Erythroblast (primary cell): Measurements from ENCODE around the gene UGT1A10.

ENCODE experiments used
- DNase-seq, 2 experiments: peaks; one replicate each; lab custom pipeline; 2025; lab: John Stamatoyannopoulos, UW
- GATA1 ChIP-seq: IDR thresholded peaks from 2 replicates; pipeline ENCODE4 v1.6.1; 2011; ENCODE audit warnings: low read depth, mild to moderate bottlenecking, control low read depth, low read length, moderate library complexity
- POLR2A ChIP-seq: IDR thresholded peaks from 2 replicates; pipeline ENCODE4 v1.6.1; 2011; ENCODE audit warnings: mild to moderate bottlenecking, low read length

Gene UGT1A10

DNA sequence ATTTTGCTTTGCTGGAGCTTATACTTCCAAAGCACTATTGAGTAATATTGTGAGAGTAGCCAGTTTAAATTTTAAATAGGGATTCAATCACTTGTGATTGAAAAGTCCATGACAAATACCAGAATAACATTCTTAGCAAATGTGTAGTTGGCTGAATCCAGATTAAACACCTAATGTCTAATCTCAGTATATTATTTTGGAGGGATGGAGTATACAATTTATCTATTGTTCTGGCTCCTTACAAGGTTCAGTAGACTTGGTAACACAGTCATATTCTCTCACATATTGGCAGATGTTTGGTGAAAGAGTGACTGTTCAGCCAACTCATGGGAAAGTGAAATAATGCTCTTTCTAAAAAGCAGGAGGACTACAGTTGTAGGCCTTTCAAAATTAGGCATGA is 37.6 kb downstream of the UGT1A10 start:
- TF ChIP-seq POLR2A (no peak), GATA1 (no peak)
- DNase-seq: no peak

GRCh38 chr2:233674314-233674713 is 38.1 kb downstream of the UGT1A10 start:
- DNase-seq: no peak
- TF ChIP-seq GATA1 (no peak), POLR2A (no peak)

DNA sequence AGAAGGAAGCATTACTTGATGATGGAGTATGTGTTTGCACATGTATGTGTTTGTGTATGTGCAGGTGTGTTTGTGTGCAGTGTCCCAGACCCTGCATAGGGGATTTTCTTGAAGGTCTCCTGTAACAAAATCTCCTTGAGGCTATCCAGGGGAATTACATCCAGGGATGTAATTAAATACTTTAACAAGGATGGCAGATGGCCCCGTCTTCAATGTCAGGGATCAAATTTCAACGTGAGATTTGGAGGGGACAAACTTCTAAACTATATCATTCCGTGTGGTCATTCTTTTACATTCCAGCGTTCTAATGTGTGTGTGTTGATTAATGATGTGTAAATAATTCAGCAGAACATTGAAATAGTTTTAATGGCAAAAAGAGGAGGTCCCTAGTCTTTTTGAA is 38.7 kb downstream of the UGT1A10 start:
- no peak for TF ChIP-seq POLR2A
- no peak for TF ChIP-seq GATA1
- DNase-seq: no peak

- TF ChIP-seq GATA1 (no peak), POLR2A (no peak)
- DNase-seq: no peak
These were observed 39.8 kb downstream of the UGT1A10 start for GRCh38 chr2:233676046-233676445.

GRCh38 chr2:233679196-233679595 is 42.9 kb downstream of the UGT1A10 start:
- TF ChIP-seq GATA1 (no peak), POLR2A (no peak)
- no peak for DNase-seq

DNA sequence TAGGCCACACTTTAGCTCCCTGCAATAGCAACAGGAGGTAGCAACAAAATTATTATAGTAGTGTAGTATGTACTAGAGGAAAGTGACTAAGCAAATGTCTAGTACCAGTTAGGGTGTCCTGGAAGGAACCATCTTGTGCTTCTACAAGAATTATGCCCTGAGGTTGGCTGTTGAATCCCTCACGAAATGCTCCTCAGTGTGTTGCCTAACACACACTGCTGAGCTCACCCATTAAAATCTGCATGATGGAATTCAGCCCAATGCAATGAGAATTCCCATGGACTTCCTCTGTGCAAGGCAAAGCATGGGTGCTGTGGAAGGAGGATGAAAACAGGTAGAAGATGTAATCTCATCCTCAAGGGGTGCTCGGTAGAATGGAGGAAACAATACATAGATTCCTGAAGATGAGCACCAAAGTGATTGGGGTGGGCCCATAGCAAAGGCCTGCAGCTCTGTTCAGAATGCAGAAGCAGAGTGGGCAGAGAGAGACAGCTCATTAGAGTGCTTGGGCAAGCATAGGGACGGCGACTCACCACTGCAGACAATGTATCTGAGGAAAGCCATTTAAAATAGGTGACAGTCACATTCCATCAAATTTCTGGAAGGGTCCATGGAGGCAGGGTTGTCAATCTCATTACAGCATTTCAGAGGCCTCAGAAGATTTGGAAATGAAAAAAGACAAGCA is 44.3 kb downstream of the UGT1A10 start:
- DNase-seq: no peak
- no peak for TF ChIP-seq POLR2A
- TF ChIP-seq GATA1: no peak

- TF ChIP-seq POLR2A (no peak), GATA1 (no peak)
- no peak for DNase-seq
These were observed 45.4 kb downstream of the UGT1A10 start, which contains the start of gene UGT1A7 for GRCh38 chr2:233681521-233682099. Gene UGT1A7, plus strand, starts transcription at chr2:233681901. Its CDS starts 37 bp downstream, at chr2:233681938.

DNA sequence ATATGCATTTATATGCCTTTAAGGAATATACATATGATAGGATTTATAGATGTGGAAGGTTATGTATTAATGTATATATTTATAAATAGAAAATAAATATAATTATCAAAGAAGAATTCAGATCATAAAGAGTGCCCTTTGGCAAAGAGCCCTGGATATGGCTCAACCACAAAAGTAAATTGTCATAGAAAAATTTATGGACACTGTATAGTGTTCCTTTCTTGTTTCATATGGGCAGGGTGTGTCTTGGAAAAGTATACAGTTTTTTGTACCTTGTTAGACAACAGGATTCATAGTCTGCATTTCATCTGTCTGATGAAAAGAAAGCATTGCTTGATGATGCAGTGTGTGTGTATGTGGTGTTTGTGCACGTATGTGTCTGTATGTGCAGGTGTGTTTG is 48.4 kb downstream of the UGT1A10 start:
- DNase-seq: no peak
- TF ChIP-seq POLR2A (no peak), GATA1 (no peak)

DNA sequence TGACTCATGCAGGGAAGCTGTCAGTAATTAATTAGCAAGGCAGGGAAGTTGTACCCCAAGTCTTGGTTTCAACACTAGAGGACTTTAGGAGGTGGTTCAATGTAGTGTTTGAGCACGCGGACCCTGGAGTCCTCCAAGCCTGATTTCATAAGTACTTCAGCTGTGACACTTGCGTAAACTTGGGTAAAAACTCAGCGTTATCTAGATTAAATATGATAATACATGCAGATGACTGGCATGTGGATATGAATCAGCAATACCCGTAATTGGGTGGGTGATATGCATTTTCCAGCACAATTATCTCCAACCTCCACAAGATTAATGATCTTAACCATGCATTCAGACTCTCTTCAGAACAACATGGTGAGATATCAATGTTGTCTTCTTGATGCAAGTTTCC is 50.7 kb downstream of the UGT1A10 start:
- no peak for TF ChIP-seq POLR2A
- no peak for TF ChIP-seq GATA1
- peak; percentile 25 to 57 for DNase-seq

DNA sequence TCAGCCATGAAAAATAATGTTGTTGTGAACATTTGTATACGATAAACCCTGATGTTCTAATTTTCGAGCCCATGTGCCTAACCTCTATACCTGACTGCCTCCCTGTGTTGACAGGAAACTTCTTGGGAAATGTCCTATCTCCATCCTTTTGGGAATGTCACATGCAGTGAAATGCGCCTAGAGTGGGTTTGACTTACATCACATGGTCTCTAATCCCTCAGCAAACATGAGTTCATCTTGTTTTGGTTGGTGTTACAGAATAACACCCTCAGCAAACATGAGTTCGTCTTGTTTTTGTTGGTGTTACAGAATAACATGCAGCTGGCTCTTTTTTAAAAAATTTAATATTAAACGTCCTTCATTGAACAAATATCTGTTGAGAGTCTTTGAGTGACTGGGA is 52.1 kb downstream of the UGT1A10 start:
- no peak for DNase-seq
- TF ChIP-seq POLR2A (no peak), GATA1 (no peak)

DNA sequence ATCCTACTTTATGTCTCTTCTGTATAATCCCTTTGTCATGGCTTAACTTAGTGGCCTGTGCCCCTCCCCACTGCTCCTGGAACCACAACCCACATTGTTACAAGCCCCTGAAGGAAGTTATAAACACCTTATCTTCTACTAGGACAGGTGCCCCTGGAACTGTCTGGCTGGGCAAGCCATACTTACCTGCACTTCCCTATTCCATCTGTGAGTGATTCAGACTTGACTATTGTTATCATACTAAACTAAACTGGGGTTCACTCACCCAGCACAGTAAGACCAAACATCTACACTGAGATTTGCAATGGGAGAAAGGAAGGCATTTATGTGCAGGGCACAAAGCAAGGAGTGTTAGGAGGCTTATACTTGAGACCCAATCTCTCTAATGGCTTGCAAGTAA is 52.8 kb downstream of the UGT1A10 start:
- no peak for DNase-seq
- TF ChIP-seq POLR2A: no peak
- TF ChIP-seq GATA1: no peak

- TF ChIP-seq GATA1 (no peak), POLR2A (no peak)
- peak; percentile 17 to 52 for DNase-seq
These were observed 53.3 kb downstream of the UGT1A10 start for GRCh38 chr2:233689501-233689900.

- no peak for DNase-seq
- TF ChIP-seq GATA1 (no peak), POLR2A (no peak)
These were observed 54.2 kb downstream of the UGT1A10 start for GRCh38 chr2:233690444-233690843.
